ENCODE data around the gene SCUBE1.

Gene SCUBE1

GRCh38 chr22:43257549-43257948, 85.6 kb downstream of the SCUBE1 start:
- no peak for DNase-seq (ENCODE audit: low read depth)
- H3K4me3 ChIP-seq (replicated peaks; ENCODE audit: low read depth, low read length) = no peak overlapping the region
- TF ChIP-seq CTCF (IDR thresholded peaks at IDR 0.05; ENCODE audit: low read length, missing control alignments) = no peak

GRCh38 chr22:43256976-43257545, 86.1 kb downstream of the SCUBE1 start:
- no peak for TF ChIP-seq CTCF (IDR thresholded peaks at IDR 0.05; ENCODE audit: low read length, missing control alignments)
- no peak for DNase-seq (ENCODE audit: low read depth)
- H3K4me3 ChIP-seq (replicated peaks; ENCODE audit: low read depth, low read length) = no peak overlapping the region

DNA sequence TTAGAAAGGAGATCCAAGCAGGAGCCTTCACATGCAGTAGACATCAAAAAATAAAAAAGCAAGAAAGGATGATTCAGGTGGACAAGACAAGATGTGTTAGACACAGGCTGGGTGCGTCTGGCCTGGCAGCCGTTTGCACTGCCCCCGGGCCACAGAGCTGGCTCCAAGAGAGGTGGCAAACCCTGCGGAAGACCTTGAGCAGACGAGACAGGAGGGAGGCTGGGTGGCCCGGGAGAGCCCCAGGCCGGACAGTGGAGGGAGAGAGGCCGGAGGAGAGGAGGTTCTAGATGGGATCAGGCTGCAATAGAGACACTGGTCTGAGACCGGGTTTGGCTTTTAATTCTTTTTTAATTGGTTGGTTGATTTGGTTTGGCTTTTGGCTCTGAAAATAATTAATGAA, 86.6 kb downstream of the SCUBE1 start:
- no peak for DNase-seq (ENCODE audit: low read depth)
- no peak overlapping the region for H3K4me3 ChIP-seq (replicated peaks; ENCODE audit: low read depth, low read length)
- no peak for TF ChIP-seq CTCF (IDR thresholded peaks at IDR 0.05; ENCODE audit: low read length, missing control alignments)

DNA sequence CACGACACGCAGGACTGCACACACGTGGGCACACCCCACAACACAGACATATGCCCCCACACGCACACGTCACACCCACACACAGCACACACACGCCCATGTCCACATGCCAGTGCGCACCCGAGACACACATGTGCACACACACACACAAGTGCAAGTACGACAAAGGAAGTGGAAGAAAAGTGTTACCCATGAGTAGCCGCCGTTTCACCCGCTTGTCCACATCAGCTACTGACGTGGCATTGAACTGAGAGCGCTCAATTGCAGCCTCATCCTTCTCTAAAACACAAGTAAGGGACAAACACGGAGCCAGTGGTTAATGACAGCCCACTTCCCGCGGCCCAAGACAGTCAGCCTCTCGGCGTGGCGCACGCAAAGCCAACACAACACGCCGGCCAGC, 87.9 kb downstream of the SCUBE1 start:
- H3K4me3 ChIP-seq (replicated peaks; ENCODE audit: low read depth, low read length) = no peak overlapping the region
- no peak for TF ChIP-seq CTCF (IDR thresholded peaks at IDR 0.05; ENCODE audit: low read length, missing control alignments)
- DNase-seq (ENCODE audit: low read depth) = no peak

DNA sequence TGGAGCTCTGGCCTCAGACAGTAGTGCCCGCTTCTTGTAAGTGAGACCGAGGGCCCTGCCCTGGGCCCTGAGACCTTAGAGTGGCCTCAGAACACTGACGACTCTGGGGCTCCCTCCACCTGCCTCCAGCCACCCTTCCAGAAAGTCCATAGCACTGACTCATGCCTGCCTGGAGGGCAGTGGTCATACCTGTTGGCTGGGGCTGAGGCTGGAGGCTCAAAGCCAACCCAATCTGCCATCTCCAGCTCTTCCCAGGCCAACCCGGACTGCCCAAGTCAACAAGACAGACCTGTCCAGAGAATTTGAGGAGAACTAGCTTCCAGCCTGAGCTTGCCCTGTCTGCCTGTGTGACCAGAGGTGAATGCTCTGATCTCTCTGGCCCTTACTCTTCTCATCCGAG, 89.3 kb downstream of the SCUBE1 start:
- no peak for TF ChIP-seq CTCF (IDR thresholded peaks at IDR 0.05; ENCODE audit: low read length, missing control alignments)
- no peak for DNase-seq (ENCODE audit: low read depth)
- no peak overlapping the region for H3K4me3 ChIP-seq (replicated peaks; ENCODE audit: low read depth, low read length)

DNA sequence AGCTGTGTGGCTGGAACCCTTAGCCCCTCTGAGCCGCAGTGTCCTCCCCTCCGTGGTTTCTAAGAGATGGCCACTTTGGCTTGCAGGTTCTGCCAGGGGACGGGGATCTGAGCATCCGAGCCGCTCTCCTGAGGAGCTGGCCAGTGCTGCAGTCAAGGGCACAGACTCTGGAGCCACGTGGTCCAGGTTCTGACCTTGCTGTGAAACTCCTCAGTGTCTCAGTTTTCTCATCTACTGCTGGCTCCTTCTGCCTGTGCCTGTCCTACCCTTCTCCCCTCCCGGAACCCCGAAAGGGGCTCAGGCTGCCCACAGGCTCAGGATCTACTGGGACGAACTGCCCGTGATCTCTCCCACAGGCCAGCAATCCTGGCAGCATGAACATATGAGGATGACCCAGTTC, 90.9 kb downstream of the SCUBE1 start:
- H3K4me3 ChIP-seq (replicated peaks; ENCODE audit: low read depth, low read length) = no peak overlapping the region
- DNase-seq (ENCODE audit: low read depth) = no peak
- TF ChIP-seq CTCF (IDR thresholded peaks at IDR 0.05; ENCODE audit: low read length, missing control alignments) = no peak

GRCh38 chr22:43249789-43250471, 93.2 kb downstream of the SCUBE1 start:
- no peak for TF ChIP-seq CTCF (IDR thresholded peaks at IDR 0.05; ENCODE audit: low read length, missing control alignments)
- DNase-seq (ENCODE audit: low read depth) = no peak
- no peak overlapping the region for H3K4me3 ChIP-seq (replicated peaks; ENCODE audit: low read depth, low read length)

Data from fibroblast of pulmonary artery (primary cell).